ENCODE measurements around the gene DOCK4. TPM values are rescaled to one million over a fixed set of nuclear protein-coding genes. Genes with fewer than 3 reads are reported as not detected.

Gene DOCK4
- total and polyA plus RNA-seq, 4 donors = 7.2 to 48.9 (median 12.8) TPM

DNA sequence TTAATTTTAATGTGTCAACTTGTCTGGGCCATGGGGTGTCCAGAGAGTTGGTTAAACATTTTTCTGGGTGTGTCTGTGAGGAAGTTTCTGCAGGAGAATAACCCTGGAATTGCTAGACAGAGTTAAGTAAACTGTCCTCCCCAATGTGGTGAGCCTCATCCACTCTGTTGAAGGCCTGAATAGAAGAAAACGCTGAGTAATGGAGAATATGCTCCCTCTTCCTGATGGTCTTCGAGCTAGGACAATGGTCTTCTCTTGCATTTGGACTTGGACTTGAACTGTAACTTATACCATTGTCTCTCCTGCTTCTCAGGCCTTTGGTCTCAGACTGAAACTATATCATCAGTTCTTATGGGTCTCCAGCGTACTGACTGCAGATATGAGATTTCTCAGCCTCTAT, 347.9 kb downstream of the DOCK4 start:
- Histone ChIP-seq H3K27ac (ENCODE audit: low read depth in 1 of 2, low read length in 2 of 2) (no peak overlapping the region), H3K36me3 (ENCODE audit: control insufficient read depth in 4 of 4, insufficient read depth in 3 of 4, low read depth in 1 of 4, low read length in 3 of 4) (peaks cover 3 to 16% (median 12%) of the 10 kb centered on the region in 4 donors), H3K4me1 (ENCODE audit: control insufficient read depth in 4 of 4, insufficient read depth in 4 of 4, low read length in 3 of 4) (no peaks in the 10 kb centered on the region), H3K9me3 (ENCODE audit: control insufficient read depth in 4 of 4, low read length in 3 of 4) (no peaks in the 10 kb centered on the region), H3K4me3 (ENCODE audit: low read depth in 1 of 3, low read length in 3 of 3) (no peak overlapping the region), H3K27me3 (ENCODE audit: control insufficient read depth in 4 of 4, insufficient read depth in 4 of 4, low read length in 3 of 4) (no peaks in the 10 kb centered on the region), H3K9ac (ENCODE audit: low read depth in 1 of 2, low read length in 2 of 2) (no peak overlapping the region)
- 92% methylated on average over 3 of the region's 3 CpGs for WGBS
- TF ChIP-seq GABPA (IDR thresholded peaks at IDR 0.05 in 1 of 2, conservative IDR thresholded peaks at IDR 0.05 in 1 of 2) = no peak
- TF ChIP-seq ZBTB33 (IDR thresholded peaks at IDR 0.05) = no peak
- no peak for DNase-seq (ENCODE audit: low spot score)

- no peak overlapping the region for H3K27ac ChIP-seq (ENCODE audit: low read depth in 1 of 2, low read length in 2 of 2)
- WGBS = 70% methylated on average over 5 of the region's 5 CpGs
- H3K4me1 ChIP-seq (ENCODE audit: control insufficient read depth in 4 of 4, insufficient read depth in 4 of 4, low read length in 3 of 4) = no peaks in the 10 kb centered on the region
- DNase-seq (ENCODE audit: low spot score) = no peak
- no peaks in the 10 kb centered on the region for H3K9me3 ChIP-seq (ENCODE audit: control insufficient read depth in 4 of 4, low read length in 3 of 4)
- peaks cover 3 to 11% (median 9%) of the 10 kb centered on the region in 4 donors for H3K36me3 ChIP-seq (ENCODE audit: control insufficient read depth in 4 of 4, insufficient read depth in 3 of 4, low read depth in 1 of 4, low read length in 3 of 4)
- H3K9ac ChIP-seq (ENCODE audit: low read depth in 1 of 2, low read length in 2 of 2) = no peak overlapping the region
- H3K27me3 ChIP-seq (ENCODE audit: control insufficient read depth in 4 of 4, insufficient read depth in 4 of 4, low read length in 3 of 4) = no peaks in the 10 kb centered on the region
- H3K4me3 ChIP-seq (ENCODE audit: low read depth in 1 of 3, low read length in 3 of 3) = no peak overlapping the region
- TF ChIP-seq JUND (IDR thresholded peaks at IDR 0.05) (no peak), TAF1 (conservative IDR thresholded peaks at IDR 0.05) (no peak), REST (IDR thresholded peaks at IDR 0.05) (no peak), HNF4G (IDR thresholded peaks at IDR 0.05) (no peak), FOXA2 (IDR thresholded peaks at IDR 0.05) (no peak), RXRA (IDR thresholded peaks at IDR 0.05) (no peak)
These were observed 350.4 kb downstream of the DOCK4 start for GRCh38 chr7:111855842-111856227.

GRCh38 chr7:111855161-111855841, 350.9 kb downstream of the DOCK4 start:
- no peaks in the 10 kb centered on the region for H3K9me3 ChIP-seq (ENCODE audit: control insufficient read depth in 4 of 4, low read length in 3 of 4)
- H3K27me3 ChIP-seq (ENCODE audit: control insufficient read depth in 4 of 4, insufficient read depth in 4 of 4, low read length in 3 of 4) = no peaks in the 10 kb centered on the region
- no peak overlapping the region for H3K9ac ChIP-seq (ENCODE audit: low read depth in 1 of 2, low read length in 2 of 2)
- H3K27ac ChIP-seq (ENCODE audit: low read depth in 1 of 2, low read length in 2 of 2) = no peak overlapping the region
- no peak overlapping the region for H3K4me3 ChIP-seq (ENCODE audit: low read depth in 1 of 3, low read length in 3 of 3)
- no peaks in the 10 kb centered on the region for H3K4me1 ChIP-seq (ENCODE audit: control insufficient read depth in 4 of 4, insufficient read depth in 4 of 4, low read length in 3 of 4)
- DNase-seq (ENCODE audit: low spot score) = no peak
- H3K36me3 ChIP-seq (ENCODE audit: control insufficient read depth in 4 of 4, insufficient read depth in 3 of 4, low read depth in 1 of 4, low read length in 3 of 4) = peaks cover 3 to 7% (median 5%) of the 10 kb centered on the region in 4 donors
- no peak for TF ChIP-seq HNF4A (conservative IDR thresholded peaks at IDR 0.05)
- TF ChIP-seq CTCF (IDR thresholded peaks at IDR 0.05; ENCODE audit: low read depth, low read length, missing input control) = peak; percentile 24
- TF ChIP-seq RAD21 (IDR thresholded peaks at IDR 0.05) = peak; percentile 56 to 72
- WGBS = 55% methylated on average over 4 of the region's 4 CpGs

Measured in liver (tissue), 9 donors.